HFFc6 (cell line): ENCODE measurements around the gene SPAG9. TPM values are rescaled to one million over a fixed set of nuclear protein-coding genes. Genes with fewer than 3 reads are reported as not detected.

Experiments
- DNase-seq: peaks from one replicate; pipeline ENCODE4 v3.0.0-alpha.2; 2018
- H3K27ac Mint-ChIP-seq: 2 replicates; pipeline ENCODE4 v1.8.0; 2020; ENCODE audit warnings: mild to moderate bottlenecking, mixed read lengths
- H3K27me3 Mint-ChIP-seq: 2 replicates; pipeline ENCODE4 v1.8.0; 2021; ENCODE audit warnings: mild to moderate bottlenecking, moderate library complexity, mixed read lengths; ENCODE audit not compliant: insufficient read depth
- H3K36me3 Mint-ChIP-seq: 2 replicates; pipeline ENCODE4 v1.8.0; 2021; ENCODE audit warnings: low read depth, mixed read lengths
- H3K4me1 Mint-ChIP-seq: 2 replicates; pipeline ENCODE4 v1.8.0; 2020; ENCODE audit warnings: low read depth, mixed read lengths
- H3K4me3 Mint-ChIP-seq: 2 replicates; pipeline ENCODE4 v1.8.0; 2020; ENCODE audit warnings: mild to moderate bottlenecking, moderate library complexity, mixed read lengths
- H3K9me3 Mint-ChIP-seq: 2 replicates; pipeline ENCODE4 v1.8.0; 2020; ENCODE audit warnings: mild to moderate bottlenecking, mixed read lengths
- total RNA-seq, 6 experiments: library from RNA; stranded (reverse); fragmentation: NEBNext Ultra II Directional; extraction: Animal tissue kit (Norgen Biotek cat#: 25700); gene quantifications; 2 replicates in 1 of 6; 3 replicates in 5 of 6; pipeline ENCODE4 v1.2.3, GENCODE V29; 2021
- TF ChIP-seq, protein P1 (sequence below): fragments of 200-600 bp; sonication (generic); IDR thresholded peaks from 2 replicates; pipeline ENCODE4 v1.5.0; 2021; ENCODE audit warnings: antibody characterized with exemption, mild to moderate bottlenecking

The SPAG9 gene
- total RNA-seq, 6 experiments from 2014 or later: 54.3 to 78.1 (median 61.3) TPM

DNA sequence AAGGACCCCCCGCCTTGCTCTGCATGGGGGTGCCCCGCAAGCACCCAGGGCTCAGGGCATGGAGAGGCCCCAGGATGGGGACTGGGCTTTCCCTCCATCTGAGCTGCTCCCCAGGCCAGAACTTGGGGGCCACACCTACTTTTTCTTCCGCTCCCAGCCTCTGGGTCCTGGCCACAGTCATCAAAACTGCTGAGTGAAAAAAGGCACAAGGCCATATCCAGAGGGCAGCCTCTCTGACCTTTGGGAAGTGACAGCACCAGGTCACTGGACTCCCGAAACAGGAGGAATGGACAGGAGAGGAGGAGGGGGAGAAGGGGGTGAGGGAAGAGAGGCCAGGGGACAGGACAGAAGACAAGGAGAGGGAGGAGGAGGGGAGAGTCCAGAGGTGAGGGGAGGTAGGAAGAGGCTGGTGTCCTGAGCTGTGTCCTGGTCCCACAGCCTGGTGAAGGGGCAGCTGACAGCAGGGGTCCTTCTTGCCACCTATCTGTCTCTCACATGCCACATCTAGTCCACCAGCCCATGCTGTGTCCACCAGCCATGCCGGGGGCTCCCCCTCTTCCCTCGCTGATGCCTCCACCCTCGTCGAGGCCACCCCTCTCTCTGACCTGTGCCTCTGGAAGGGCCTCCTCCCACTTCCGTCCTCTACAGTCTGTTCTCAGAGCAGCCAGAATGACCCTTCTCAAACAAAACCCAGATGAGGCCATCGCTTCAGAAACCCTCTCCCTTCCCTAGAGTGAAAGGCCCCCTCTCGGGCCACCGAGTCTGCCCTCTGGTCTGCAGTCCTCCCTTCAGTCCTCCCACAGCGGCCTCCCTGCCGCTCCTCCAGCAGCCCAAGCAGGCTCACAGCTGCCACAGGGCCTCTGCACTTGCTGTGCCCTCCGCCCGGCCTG, 180.6 kb downstream of the SPAG9 start:
- TF ChIP-seq, protein P1, sequence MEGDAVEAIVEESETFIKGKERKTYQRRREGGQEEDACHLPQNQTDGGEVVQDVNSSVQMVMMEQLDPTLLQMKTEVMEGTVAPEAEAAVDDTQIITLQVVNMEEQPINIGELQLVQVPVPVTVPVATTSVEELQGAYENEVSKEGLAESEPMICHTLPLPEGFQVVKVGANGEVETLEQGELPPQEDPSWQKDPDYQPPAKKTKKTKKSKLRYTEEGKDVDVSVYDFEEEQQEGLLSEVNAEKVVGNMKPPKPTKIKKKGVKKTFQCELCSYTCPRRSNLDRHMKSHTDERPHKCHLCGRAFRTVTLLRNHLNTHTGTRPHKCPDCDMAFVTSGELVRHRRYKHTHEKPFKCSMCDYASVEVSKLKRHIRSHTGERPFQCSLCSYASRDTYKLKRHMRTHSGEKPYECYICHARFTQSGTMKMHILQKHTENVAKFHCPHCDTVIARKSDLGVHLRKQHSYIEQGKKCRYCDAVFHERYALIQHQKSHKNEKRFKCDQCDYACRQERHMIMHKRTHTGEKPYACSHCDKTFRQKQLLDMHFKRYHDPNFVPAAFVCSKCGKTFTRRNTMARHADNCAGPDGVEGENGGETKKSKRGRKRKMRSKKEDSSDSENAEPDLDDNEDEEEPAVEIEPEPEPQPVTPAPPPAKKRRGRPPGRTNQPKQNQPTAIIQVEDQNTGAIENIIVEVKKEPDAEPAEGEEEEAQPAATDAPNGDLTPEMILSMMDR: no peak
- H3K4me3 Mint-ChIP-seq: no peak overlapping the region
- H3K9me3 Mint-ChIP-seq: no peaks in the 10 kb centered on the region
- no peak for DNase-seq
- H3K4me1 Mint-ChIP-seq: peaks cover 16% of the 10 kb centered on the region
- H3K36me3 Mint-ChIP-seq: no peaks in the 10 kb centered on the region
- peaks cover 3% of the 10 kb centered on the region; the same call in 1 of the 2 replicates for H3K27me3 Mint-ChIP-seq
- H3K27ac Mint-ChIP-seq: no peak overlapping the region

DNA sequence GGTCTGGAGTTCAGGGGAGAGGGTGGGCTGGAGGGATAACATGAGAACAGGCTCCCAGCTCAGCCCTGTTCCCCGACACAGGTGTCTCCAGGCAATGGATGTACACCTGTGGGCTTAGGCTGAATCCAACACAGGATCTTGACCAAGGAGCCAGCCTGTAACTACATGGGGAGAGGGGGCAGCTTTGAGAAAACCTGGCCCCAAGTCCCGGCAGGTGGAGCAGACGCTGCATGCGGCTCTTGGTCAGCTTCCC, 181.2 kb downstream of the SPAG9 start:
- DNase-seq: no peak
- TF ChIP-seq, protein P1: no peak
- peaks cover 17% of the 10 kb centered on the region for H3K4me1 Mint-ChIP-seq
- H3K27ac Mint-ChIP-seq: no peak overlapping the region; the same call in 1 of the 2 replicates
- H3K9me3 Mint-ChIP-seq: no peaks in the 10 kb centered on the region
- H3K27me3 Mint-ChIP-seq: peaks cover 3% of the 10 kb centered on the region; the same call in 1 of the 2 replicates
- no peak overlapping the region for H3K4me3 Mint-ChIP-seq
- H3K36me3 Mint-ChIP-seq: no peaks in the 10 kb centered on the region

DNA sequence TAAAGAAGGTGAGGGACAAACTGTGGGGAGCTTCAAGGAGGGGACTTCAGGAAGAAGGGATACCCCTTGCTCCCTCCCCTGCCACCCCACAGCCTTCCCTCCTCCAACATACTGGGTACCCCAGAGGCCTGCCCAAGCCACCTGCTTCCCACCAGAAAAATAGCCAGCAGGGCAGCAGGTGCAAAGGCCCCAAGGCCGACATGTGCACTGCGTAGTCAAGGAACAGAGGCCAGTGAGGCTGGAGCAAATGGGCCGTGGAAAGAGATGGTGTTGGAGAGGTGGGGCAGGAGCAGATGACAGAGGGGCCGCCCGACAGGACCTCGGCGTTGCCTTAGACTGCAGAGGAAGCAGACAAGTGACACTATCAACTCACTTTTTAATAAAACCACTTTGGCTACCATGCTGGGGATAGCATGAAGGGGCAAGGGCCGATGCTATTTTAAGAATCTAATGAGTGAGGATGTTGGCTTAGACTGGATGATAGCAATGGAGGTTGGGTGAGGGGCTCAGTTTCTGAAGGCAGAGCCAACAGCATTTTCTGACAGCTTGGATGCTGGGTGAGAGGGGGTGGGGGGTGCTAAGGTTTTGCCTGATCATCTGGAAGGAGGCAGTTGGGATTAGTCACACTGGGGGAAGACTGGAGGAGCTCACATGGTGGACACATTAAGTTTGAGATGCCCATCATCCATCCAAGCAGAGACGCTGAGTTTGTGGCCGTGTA, 181.7 kb downstream of the SPAG9 start:
- TF ChIP-seq, protein P1: no peak
- no peak for DNase-seq

DNA sequence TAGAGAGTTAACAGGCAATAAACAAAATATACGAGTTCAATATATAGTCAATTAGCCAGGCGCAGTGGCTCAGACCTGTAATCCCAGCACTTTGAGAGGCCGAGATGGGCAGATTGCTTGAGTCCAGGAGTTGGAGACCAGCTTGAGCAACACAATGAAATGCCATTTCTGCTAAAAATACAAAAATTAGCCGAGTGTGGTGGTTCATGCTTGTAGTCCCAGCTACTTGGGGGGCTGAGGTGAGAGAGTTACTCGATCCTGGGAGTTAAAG, 184.7 kb downstream of the SPAG9 start:
- TF ChIP-seq, protein P1: no peak
- no peaks in the 10 kb centered on the region for H3K27me3 Mint-ChIP-seq
- no peak for DNase-seq
- peaks cover 40% of the 10 kb centered on the region for H3K4me1 Mint-ChIP-seq
- no peaks in the 10 kb centered on the region for H3K9me3 Mint-ChIP-seq
- no peak overlapping the region for H3K27ac Mint-ChIP-seq
- no peak overlapping the region for H3K4me3 Mint-ChIP-seq
- H3K36me3 Mint-ChIP-seq: no peaks in the 10 kb centered on the region

More for the DNA sequence above, 181.7 kb downstream of the SPAG9 start:
- H3K27me3 Mint-ChIP-seq: peaks cover 3% of the 10 kb centered on the region; the same call in 1 of the 2 replicates
- H3K36me3 Mint-ChIP-seq: no peaks in the 10 kb centered on the region
- H3K27ac Mint-ChIP-seq: peak overlapping the region; percentile 2; the same call in 1 of the 2 replicates
- H3K9me3 Mint-ChIP-seq: no peaks in the 10 kb centered on the region
- H3K4me1 Mint-ChIP-seq: peaks cover 21% of the 10 kb centered on the region
- no peak overlapping the region for H3K4me3 Mint-ChIP-seq

DNA sequence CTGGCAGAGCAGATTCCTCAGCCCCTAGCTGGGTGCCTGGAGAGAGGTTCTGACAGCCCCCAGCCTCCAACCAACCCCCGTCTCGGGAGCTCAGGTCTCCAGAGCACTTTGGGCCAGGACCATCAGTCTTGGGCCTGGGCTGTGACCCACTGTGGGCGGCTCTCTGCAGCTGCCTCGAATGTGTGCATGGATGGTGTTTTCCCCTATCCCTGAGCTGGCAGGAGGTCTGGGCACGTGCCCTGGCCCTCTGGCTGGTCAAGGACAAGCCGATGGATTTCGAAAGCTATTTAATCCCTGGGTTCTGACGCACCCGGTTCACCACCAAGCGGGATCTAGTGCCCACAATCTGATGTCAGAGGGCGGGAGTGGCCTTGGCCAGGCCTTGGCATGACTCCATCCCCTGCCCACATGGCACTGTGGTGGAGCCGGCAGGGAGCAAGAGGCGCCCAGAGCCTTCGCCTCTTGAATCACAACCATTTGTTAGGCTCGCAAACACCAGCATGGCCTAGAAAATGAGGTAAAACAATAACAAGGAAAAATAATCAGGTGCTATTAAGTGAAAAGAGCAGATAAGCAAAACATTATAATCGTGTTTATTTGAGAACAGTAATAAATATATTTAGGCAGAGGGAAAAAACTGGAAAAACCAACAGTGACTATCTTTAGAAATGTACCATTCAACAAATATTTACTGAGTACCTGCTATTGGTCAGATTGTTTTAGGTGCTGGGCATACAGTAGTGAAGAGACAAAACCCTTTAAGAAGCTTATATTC, 185.3 kb downstream of the SPAG9 start:
- H3K27me3 Mint-ChIP-seq: no peaks in the 10 kb centered on the region
- DNase-seq: no peak
- TF ChIP-seq, protein P1: no peak
- peaks cover 45% of the 10 kb centered on the region for H3K4me1 Mint-ChIP-seq
- H3K27ac Mint-ChIP-seq: no peak overlapping the region
- no peak overlapping the region for H3K4me3 Mint-ChIP-seq
- no peaks in the 10 kb centered on the region for H3K36me3 Mint-ChIP-seq
- H3K9me3 Mint-ChIP-seq: no peaks in the 10 kb centered on the region
